HS-5 (cell line): ENCODE data around the gene LRIG1.

Source experiments
- DNase-seq: peaks from one replicate; pipeline ENCODE4 v3.0.0-alpha.2; 2012; ENCODE audit warnings: low read depth

The LRIG1 gene

GRCh38 chr3:66403323-66403990 lies 97.4 kb downstream of the LRIG1 start:
- DNase-seq = no peak

GRCh38 chr3:66402596-66403290 lies 98.1 kb downstream of the LRIG1 start:
- DNase-seq = no peak

- DNase-seq = no peak
Observed at GRCh38 chr3:66401675-66402491, 98.9 kb downstream of the LRIG1 start.

- DNase-seq = no peak
Observed at GRCh38 chr3:66401157-66401550, 99.7 kb downstream of the LRIG1 start.

GRCh38 chr3:66400411-66401156 lies 100.2 kb downstream of the LRIG1 start:
- DNase-seq = no peak

- no peak for DNase-seq
Observed at GRCh38 chr3:66399529-66400232, 101.1 kb downstream of the LRIG1 start.

- DNase-seq = no peak
Observed at GRCh38 chr3:66398228-66399025, 102.4 kb downstream of the LRIG1 start.

GRCh38 chr3:66397745-66398144 lies 103.1 kb downstream of the LRIG1 start:
- DNase-seq = no peak

GRCh38 chr3:66396888-66397287 lies 103.9 kb downstream of the LRIG1 start:
- no peak for DNase-seq

GRCh38 chr3:66396161-66396760 lies 104.6 kb downstream of the LRIG1 start:
- DNase-seq = no peak

GRCh38 chr3:66395635-66396034 lies 105.2 kb downstream of the LRIG1 start:
- no peak for DNase-seq

GRCh38 chr3:66394753-66395249 lies 106.0 kb downstream of the LRIG1 start:
- no peak for DNase-seq

GRCh38 chr3:66394019-66394752 lies 106.6 kb downstream of the LRIG1 start:
- DNase-seq = no peak

- DNase-seq = no peak
Observed at GRCh38 chr3:66393333-66394005, 107.4 kb downstream of the LRIG1 start.

GRCh38 chr3:66392966-66393332 lies 107.9 kb downstream of the LRIG1 start:
- no peak for DNase-seq

- no peak for DNase-seq
Observed at GRCh38 chr3:66392512-66392911, 108.3 kb downstream of the LRIG1 start.

GRCh38 chr3:66390013-66390412 lies 110.8 kb downstream of the LRIG1 start:
- no peak for DNase-seq

GRCh38 chr3:66386925-66387650 lies 113.7 kb downstream of the LRIG1 start:
- no peak for DNase-seq
